GM12864 (cell line): ENCODE measurements around the gene TRPM3.
A peak's percentile ranks its signal among the peaks of the same experiment; 100 is the strongest.

Source experiments
- DNase-seq: peaks from one replicate; pipeline ENCODE4 v3.0.0-alpha.2; 2011; ENCODE audit warnings: low read depth
- H3K4me3 ChIP-seq: 2 replicates; pipeline ENCODE4 v1.5.1; 2011; ENCODE audit warnings: mild to moderate bottlenecking, low read depth, low read length, control low read depth
- CTCF ChIP-seq: IDR thresholded peaks from 2 replicates; pipeline ENCODE4 v1.5.1; 2011; ENCODE audit warnings: low read depth, mild to moderate bottlenecking, moderate library complexity, low read length, control low read depth, inconsistent platforms; ENCODE audit errors: missing control alignments

TRPM3 gene

GRCh38 chr9:70935856-70936255, 185.6 kb downstream of the TRPM3 start:
- TF ChIP-seq CTCF, result no peak
- DNase-seq, result no peak
- no peak overlapping the region for H3K4me3 ChIP-seq

- DNase-seq, result no peak
- H3K4me3 ChIP-seq, result no peak overlapping the region
- TF ChIP-seq CTCF, result no peak
These were observed 186.8 kb downstream of the TRPM3 start for GRCh38 chr9:70934642-70935041.

- no peak for TF ChIP-seq CTCF
- no peak for DNase-seq
- H3K4me3 ChIP-seq, result no peak overlapping the region
These were observed 188.1 kb downstream of the TRPM3 start for GRCh38 chr9:70933321-70933720.

GRCh38 chr9:70932097-70932496, 189.3 kb downstream of the TRPM3 start:
- no peak for TF ChIP-seq CTCF
- DNase-seq, result no peak
- H3K4me3 ChIP-seq, result no peak overlapping the region

GRCh38 chr9:70927530-70927929, 193.9 kb downstream of the TRPM3 start:
- no peak for DNase-seq
- no peak for TF ChIP-seq CTCF

GRCh38 chr9:70924895-70925547, 196.4 kb downstream of the TRPM3 start:
- H3K4me3 ChIP-seq, result no peak overlapping the region
- peak; percentile 75 for TF ChIP-seq CTCF
- peak; percentile 5 for DNase-seq

More at GRCh38 chr9:70927530-70927929, 193.9 kb downstream of the TRPM3 start:
- H3K4me3 ChIP-seq, result no peak overlapping the region

- TF ChIP-seq CTCF, result no peak
- DNase-seq, result no peak
These were observed 197.0 kb downstream of the TRPM3 start for GRCh38 chr9:70924380-70924779.

More at GRCh38 chr9:70924380-70924779, 197.0 kb downstream of the TRPM3 start:
- H3K4me3 ChIP-seq, result no peak overlapping the region
